CD4-positive, CD25-positive, alpha-beta regulatory T cell (primary cell): ENCODE data around the gene DTD1. TPM values are rescaled to one million over a fixed set of nuclear protein-coding genes. Genes with fewer than 3 reads are reported as not detected.

Experiments
- ATAC-seq, 2 donors: fragments of 150-1000 bp; cut with Tn5 transposase; one replicate each; pipeline ENCODE4 v1.10.0; 2021; ENCODE audit warnings: low read depth in 2 of 2, moderate number of reproducible peaks in 2 of 2, moderate library complexity in 1 of 2
- DNase-seq, 3 donors: peaks; one replicate each; pipeline versions ENCODE4 v3.0.0 to v3.0.0-alpha.2; 2012 to 2022; ENCODE audit warnings: mixed read lengths in 1 of 3
- H3K27ac ChIP-seq: one replicate; pipeline ENCODE4 v1.7.0; 2013; ENCODE audit warnings: mild to moderate bottlenecking, low read length; ENCODE audit not compliant: insufficient read depth, poor library complexity, severe bottlenecking
- H3K27me3 ChIP-seq: one replicate; pipeline ENCODE4 v1.7.0; 2013; ENCODE audit warnings: low read length; ENCODE audit not compliant: control insufficient read depth, insufficient read depth
- H3K36me3 ChIP-seq: one replicate; pipeline ENCODE4 v1.7.0; 2013; ENCODE audit warnings: mild to moderate bottlenecking, low read length, moderate library complexity; ENCODE audit not compliant: control insufficient read depth, insufficient read depth
- H3K4me1 ChIP-seq: 2 replicates; pipeline ENCODE4 v1.7.0; 2013; ENCODE audit warnings: mild to moderate bottlenecking, low read length; ENCODE audit not compliant: insufficient read depth, control insufficient read depth, poor library complexity, severe bottlenecking
- H3K4me3 ChIP-seq: one replicate; pipeline ENCODE4 v1.7.0; 2013; ENCODE audit warnings: low read depth, mild to moderate bottlenecking, low read length, moderate library complexity
- H3K9me3 ChIP-seq, 2 experiments: 1 replicate in 1 of 2; 2 replicates in 1 of 2; pipeline ENCODE4 v1.7.0; 2013; ENCODE audit warnings: low read length in 2 of 2, mild to moderate bottlenecking in 1 of 2, moderate library complexity in 1 of 2; ENCODE audit not compliant: control insufficient read depth in 2 of 2
- H3K27ac Mint-ChIP-seq, 3 donors: one replicate each; pipeline ENCODE4 v1.8.0; 2020 to 2022; ENCODE audit warnings: mild to moderate bottlenecking in 3 of 3, mixed read lengths in 3 of 3, moderate library complexity in 2 of 3
- H3K27me3 Mint-ChIP-seq: one replicate; pipeline ENCODE4 v1.8.0; 2022; ENCODE audit warnings: mild to moderate bottlenecking, mixed read lengths
- H3K36me3 Mint-ChIP-seq: one replicate; pipeline ENCODE4 v1.8.0; 2020; ENCODE audit warnings: mixed read lengths
- H3K4me1 Mint-ChIP-seq, 4 donors: one replicate each; pipeline ENCODE4 v1.8.0; 2020 to 2022; ENCODE audit warnings: mixed read lengths in 4 of 4, mild to moderate bottlenecking in 1 of 4
- H3K4me3 Mint-ChIP-seq, 4 donors: one replicate each; pipeline ENCODE4 v1.8.0; 2020 to 2022; ENCODE audit warnings: mild to moderate bottlenecking in 4 of 4, mixed read lengths in 4 of 4, moderate library complexity in 3 of 4
- H3K9me3 Mint-ChIP-seq, 7 donors: one replicate each; pipeline ENCODE4 v1.8.0; 2020 to 2022; ENCODE audit warnings: mixed read lengths in 7 of 7, mild to moderate bottlenecking in 3 of 7, moderate library complexity in 2 of 7
- polyA plus RNA-seq, 4 donors: library from polyadenylated mRNA; unstranded; fragments of 300-500 nt; fragmentation: Illumina TruSeq; gene quantifications; one replicate each; pipeline ENCODE4 v1.2.3, GENCODE V29; 2021
- total RNA-seq: library from RNA; stranded (reverse); gene quantifications from one replicate; pipeline ENCODE4 v1.2.3, GENCODE V29; 2022

The DTD1 gene
- total and polyA plus RNA-seq, 5 donors from 2014 or later: 16.5 to 47.2 (median 44.4) TPM

GRCh38 chr20:18695175-18695574 lies 107.3 kb downstream of the DTD1 start:
- H3K27ac Mint-ChIP-seq: no peak overlapping the region
- H3K36me3 Mint-ChIP-seq: peaks cover 14% of the 10 kb centered on the region
- Histone ChIP-seq H3K4me1 (no peaks in the 10 kb centered on the region), H3K27me3 (no peaks in the 10 kb centered on the region), H3K9me3 (no peaks in the 10 kb centered on the region), H3K27ac (no peak overlapping the region), H3K4me3 (no peak overlapping the region), H3K36me3 (no peaks in the 10 kb centered on the region)
- ATAC-seq: no peak
- H3K27me3 Mint-ChIP-seq: no peaks in the 10 kb centered on the region
- H3K9me3 Mint-ChIP-seq: peaks cover 0 to 5% (median 0%) of the 10 kb centered on the region in 7 donors
- no peak overlapping the region for H3K4me3 Mint-ChIP-seq
- H3K4me1 Mint-ChIP-seq: peaks cover 0 to 13% (median 7%) of the 10 kb centered on the region in 4 donors
- no peak for DNase-seq

GRCh38 chr20:18698735-18699380 lies 111.0 kb downstream of the DTD1 start:
- Mint-ChIP-seq H3K27ac (no peak overlapping the region), H3K4me1 (peaks cover 0 to 12% (median 7%) of the 10 kb centered on the region in 4 donors)
- no peak overlapping the region for H3K4me3 ChIP-seq

GRCh38 chr20:18701969-18702368 lies 114.1 kb downstream of the DTD1 start:
- Mint-ChIP-seq H3K27me3 (no peaks in the 10 kb centered on the region), H3K4me1 (peaks cover 0 to 17% (median 10%) of the 10 kb centered on the region in 4 donors), H3K4me3 (no peak overlapping the region), H3K9me3 (peaks cover 0 to 2% (median 0%) of the 10 kb centered on the region in 7 donors), H3K27ac (no peak overlapping the region), H3K36me3 (peaks cover 14% of the 10 kb centered on the region)
- Histone ChIP-seq H3K36me3 (no peaks in the 10 kb centered on the region), H3K27ac (no peak overlapping the region), H3K27me3 (no peaks in the 10 kb centered on the region), H3K9me3 (no peaks in the 10 kb centered on the region), H3K4me3 (no peak overlapping the region), H3K4me1 (no peaks in the 10 kb centered on the region)
- no peak for DNase-seq
- no peak for ATAC-seq

More at GRCh38 chr20:18698735-18699380, 111.0 kb downstream of the DTD1 start:
- H3K4me1 ChIP-seq: no peaks in the 10 kb centered on the region
- ATAC-seq: no peak
- Mint-ChIP-seq H3K27me3 (no peaks in the 10 kb centered on the region), H3K9me3 (peaks cover 0 to 2% (median 0%) of the 10 kb centered on the region in 7 donors), H3K36me3 (peaks cover 14% of the 10 kb centered on the region), H3K4me3 (no peak overlapping the region)
- H3K9me3 ChIP-seq: no peaks in the 10 kb centered on the region
- no peaks in the 10 kb centered on the region for H3K27me3 ChIP-seq
- no peaks in the 10 kb centered on the region for H3K36me3 ChIP-seq
- DNase-seq: no peak
- H3K27ac ChIP-seq: no peak overlapping the region

GRCh38 chr20:18702736-18703135 lies 114.9 kb downstream of the DTD1 start:
- no peaks in the 10 kb centered on the region for H3K27me3 Mint-ChIP-seq
- no peak overlapping the region for H3K27ac ChIP-seq
- H3K4me3 ChIP-seq: no peak overlapping the region
- H3K4me1 Mint-ChIP-seq: peaks cover 0 to 17% (median 11%) of the 10 kb centered on the region in 4 donors
- no peak for ATAC-seq
- H3K36me3 Mint-ChIP-seq: peaks cover 11% of the 10 kb centered on the region
- peaks cover 0 to 2% (median 0%) of the 10 kb centered on the region in 7 donors for H3K9me3 Mint-ChIP-seq
- H3K9me3 ChIP-seq: no peaks in the 10 kb centered on the region
- no peak overlapping the region for H3K4me3 Mint-ChIP-seq
- no peak overlapping the region for H3K27ac Mint-ChIP-seq
- DNase-seq: no peak
- H3K36me3 ChIP-seq: no peaks in the 10 kb centered on the region
- no peaks in the 10 kb centered on the region for H3K4me1 ChIP-seq
- no peaks in the 10 kb centered on the region for H3K27me3 ChIP-seq

- no peak for DNase-seq
- Histone ChIP-seq H3K27me3 (no peaks in the 10 kb centered on the region), H3K27ac (no peak overlapping the region), H3K4me3 (no peak overlapping the region), H3K4me1 (no peaks in the 10 kb centered on the region), H3K9me3 (no peaks in the 10 kb centered on the region), H3K36me3 (no peaks in the 10 kb centered on the region)
- Mint-ChIP-seq H3K36me3 (no peaks in the 10 kb centered on the region), H3K4me3 (no peak overlapping the region), H3K27ac (no peak overlapping the region), H3K27me3 (no peaks in the 10 kb centered on the region), H3K4me1 (peaks cover 0 to 16% (median 14%) of the 10 kb centered on the region in 4 donors), H3K9me3 (peaks cover 0 to 1% (median 0%) of the 10 kb centered on the region in 7 donors)
- ATAC-seq: no peak
Observed at GRCh38 chr20:18705490-18705889, 117.6 kb downstream of the DTD1 start.

GRCh38 chr20:18705910-18706309 lies 118.1 kb downstream of the DTD1 start:
- no peak for ATAC-seq
- H3K36me3 Mint-ChIP-seq: no peaks in the 10 kb centered on the region
- peak overlapping the region in 1 of 3 donors; percentile 16 for H3K27ac Mint-ChIP-seq
- H3K4me3 ChIP-seq: no peak overlapping the region
- H3K27ac ChIP-seq: no peak overlapping the region
- no peaks in the 10 kb centered on the region for H3K4me1 ChIP-seq
- H3K4me1 Mint-ChIP-seq: peaks cover 0 to 18% (median 14%) of the 10 kb centered on the region in 4 donors
- no peaks in the 10 kb centered on the region for H3K36me3 ChIP-seq
- no peaks in the 10 kb centered on the region for H3K9me3 ChIP-seq
- no peaks in the 10 kb centered on the region for H3K27me3 Mint-ChIP-seq
- no peak for DNase-seq
- H3K4me3 Mint-ChIP-seq: no peak overlapping the region
- peaks cover 0 to 1% (median 0%) of the 10 kb centered on the region in 7 donors for H3K9me3 Mint-ChIP-seq
- no peaks in the 10 kb centered on the region for H3K27me3 ChIP-seq

- Mint-ChIP-seq H3K27ac (peak overlapping the region in 1 of 3 donors; percentile 90), H3K9me3 (peaks cover 0 to 1% (median 0%) of the 10 kb centered on the region in 7 donors), H3K4me1 (peaks cover 5 to 22% (median 19%) of the 10 kb centered on the region in 4 donors), H3K27me3 (no peaks in the 10 kb centered on the region), H3K36me3 (peaks cover 25% of the 10 kb centered on the region), H3K4me3 (no peak overlapping the region)
- no peak for DNase-seq
- Histone ChIP-seq H3K9me3 (no peaks in the 10 kb centered on the region), H3K4me3 (no peak overlapping the region), H3K36me3 (peaks cover 6% of the 10 kb centered on the region), H3K27me3 (no peaks in the 10 kb centered on the region), H3K27ac (no peak overlapping the region), H3K4me1 (peaks cover 3% of the 10 kb centered on the region)
- ATAC-seq: no peak
Observed at GRCh38 chr20:18712131-18712530, 124.3 kb downstream of the DTD1 start.

GRCh38 chr20:18712882-18713281 lies 125.0 kb downstream of the DTD1 start:
- Histone ChIP-seq H3K27me3 (no peaks in the 10 kb centered on the region), H3K36me3 (peaks cover 6% of the 10 kb centered on the region), H3K27ac (no peak overlapping the region), H3K4me3 (no peak overlapping the region), H3K9me3 (no peaks in the 10 kb centered on the region), H3K4me1 (peaks cover 5% of the 10 kb centered on the region)
- DNase-seq (no peak), ATAC-seq (no peak)
- peaks cover 25% of the 10 kb centered on the region for H3K36me3 Mint-ChIP-seq
- peaks cover 0 to under 1% (median 0%) of the 10 kb centered on the region in 7 donors for H3K9me3 Mint-ChIP-seq
- H3K4me3 Mint-ChIP-seq: no peak overlapping the region
- peak overlapping the region in 1 of 3 donors; percentile 23 for H3K27ac Mint-ChIP-seq
- H3K4me1 Mint-ChIP-seq: peaks cover 11 to 23% (median 19%) of the 10 kb centered on the region in 4 donors
- H3K27me3 Mint-ChIP-seq: no peaks in the 10 kb centered on the region
